Activated T-cell treated with anti-CD3 and anti-CD28 coated beads, Interleukin-2, amount 50 U/mL, for 72 hours (primary cell): Measurements from ENCODE around the gene SLC25A34. TPM values are rescaled to one million over a fixed set of nuclear protein-coding genes. Genes with fewer than 3 reads are reported as not detected.

ENCODE experiments used
- ATAC-seq, 2 donors: fragments of 150-1000 bp; cut with Tn5 transposase; replicated peaks in 1 of 2; 2 replicates each; pipeline ENCODE4 v1.10.0; 2021; ENCODE audit warnings: moderate library complexity in 2 of 2, mild to moderate bottlenecking in 1 of 2
- DNase-seq, 2 donors: peaks; one replicate each; pipeline ENCODE4 v3.0.0; 2021 to 2022; ENCODE audit warnings: mixed read lengths in 1 of 2
- H3K27ac Mint-ChIP-seq: one replicate; pipeline ENCODE4 v1.8.0; 2022; ENCODE audit warnings: mild to moderate bottlenecking, moderate library complexity, mixed read lengths
- H3K27me3 Mint-ChIP-seq: one replicate; pipeline ENCODE4 v1.8.0; 2022; ENCODE audit warnings: low read depth, mixed read lengths
- H3K36me3 Mint-ChIP-seq, 2 donors: one replicate each; pipeline ENCODE4 v1.8.0; 2022; ENCODE audit warnings: mixed read lengths in 2 of 2, mild to moderate bottlenecking in 1 of 2; ENCODE audit not compliant: insufficient read depth in 2 of 2
- H3K4me1 Mint-ChIP-seq: one replicate; pipeline ENCODE4 v1.8.0; 2022; ENCODE audit warnings: low read depth, mixed read lengths
- H3K4me3 Mint-ChIP-seq, 2 donors: one replicate each; pipeline ENCODE4 v1.8.0; 2022; ENCODE audit warnings: mild to moderate bottlenecking in 2 of 2, mixed read lengths in 2 of 2, moderate library complexity in 2 of 2
- H3K9me3 Mint-ChIP-seq, 2 donors: one replicate each; pipeline ENCODE4 v1.8.0; 2022; ENCODE audit warnings: mixed read lengths in 2 of 2
- total RNA-seq, 2 donors: library from RNA; stranded (reverse); gene quantifications; one replicate each; pipeline ENCODE4 v1.2.3, GENCODE V29; 2022

SLC25A34 gene
- total RNA-seq, 2 donors from 2014 or later, result 2.5 to 3.0 TPM

- no peak overlapping the region for H3K27ac Mint-ChIP-seq
- no peak for ATAC-seq
These were observed 31.9 kb downstream of the SLC25A34 start for GRCh38 chr1:15767941-15768340.

GRCh38 chr1:15768388-15768787, 32.3 kb downstream of the SLC25A34 start:
- Mint-ChIP-seq H3K4me3 (no peak overlapping the region), H3K27me3 (peaks cover 11% of the 10 kb centered on the region), H3K36me3 (no peaks in the 10 kb centered on the region), H3K9me3 (no peaks in the 10 kb centered on the region), H3K4me1 (no peaks in the 10 kb centered on the region), H3K27ac (no peak overlapping the region)
- DNase-seq (no peak), ATAC-seq (no peak)

More at GRCh38 chr1:15767941-15768340, 31.9 kb downstream of the SLC25A34 start:
- Mint-ChIP-seq H3K9me3 (no peaks in the 10 kb centered on the region), H3K36me3 (no peaks in the 10 kb centered on the region), H3K4me3 (no peak overlapping the region), H3K4me1 (no peaks in the 10 kb centered on the region), H3K27me3 (peaks cover 11% of the 10 kb centered on the region)
- no peak for DNase-seq

- no peak for ATAC-seq
- Mint-ChIP-seq H3K36me3 (no peaks in the 10 kb centered on the region), H3K4me3 (no peak overlapping the region), H3K4me1 (no peaks in the 10 kb centered on the region), H3K27ac (no peak overlapping the region), H3K27me3 (peaks cover 11% of the 10 kb centered on the region), H3K9me3 (no peaks in the 10 kb centered on the region)
- DNase-seq, result no peak
These were observed 34.4 kb downstream of the SLC25A34 start for GRCh38 chr1:15770313-15770962.

- Mint-ChIP-seq H3K4me1 (no peaks in the 10 kb centered on the region), H3K27me3 (peaks cover 11% of the 10 kb centered on the region), H3K36me3 (no peaks in the 10 kb centered on the region), H3K27ac (no peak overlapping the region), H3K4me3 (no peak overlapping the region), H3K9me3 (no peaks in the 10 kb centered on the region)
- ATAC-seq (no peak), DNase-seq (no peak)
These were observed 35.9 kb downstream of the SLC25A34 start for GRCh38 chr1:15771836-15772515.

GRCh38 chr1:15775706-15776105, 39.6 kb downstream of the SLC25A34 start:
- H3K36me3 Mint-ChIP-seq, result no peaks in the 10 kb centered on the region

GRCh38 chr1:15777909-15778707, 42.0 kb downstream of the SLC25A34 start:
- no peaks in the 10 kb centered on the region for H3K36me3 Mint-ChIP-seq
- no peaks in the 10 kb centered on the region for H3K9me3 Mint-ChIP-seq
- DNase-seq, result no peak
- H3K27ac Mint-ChIP-seq, result no peak overlapping the region
- H3K4me1 Mint-ChIP-seq, result no peaks in the 10 kb centered on the region
- ATAC-seq, result no peak
- H3K27me3 Mint-ChIP-seq, result no peaks in the 10 kb centered on the region
- H3K4me3 Mint-ChIP-seq, result no peak overlapping the region

More at GRCh38 chr1:15775706-15776105, 39.6 kb downstream of the SLC25A34 start:
- Mint-ChIP-seq H3K4me3 (no peak overlapping the region), H3K9me3 (no peaks in the 10 kb centered on the region), H3K27ac (no peak overlapping the region), H3K27me3 (peaks cover 6% of the 10 kb centered on the region), H3K4me1 (no peaks in the 10 kb centered on the region)
- no peak for ATAC-seq
- no peak for DNase-seq

- Mint-ChIP-seq H3K36me3 (no peaks in the 10 kb centered on the region), H3K27me3 (peaks cover 3% of the 10 kb centered on the region), H3K9me3 (no peaks in the 10 kb centered on the region), H3K4me3 (no peak overlapping the region), H3K4me1 (peaks cover 4% of the 10 kb centered on the region), H3K27ac (no peak overlapping the region)
- DNase-seq (no peak), ATAC-seq (no peak)
These were observed 49.6 kb downstream of the SLC25A34 start for GRCh38 chr1:15785683-15786082.

GRCh38 chr1:15786581-15786980, 50.5 kb downstream of the SLC25A34 start:
- ATAC-seq (no peak), DNase-seq (no peak)
- H3K4me3 Mint-ChIP-seq, result no peak overlapping the region
- no peaks in the 10 kb centered on the region for H3K36me3 Mint-ChIP-seq
- H3K9me3 Mint-ChIP-seq, result no peaks in the 10 kb centered on the region
- H3K27me3 Mint-ChIP-seq, result peaks cover 6% of the 10 kb centered on the region
- peaks cover 4% of the 10 kb centered on the region for H3K4me1 Mint-ChIP-seq
- H3K27ac Mint-ChIP-seq, result no peak overlapping the region

- ATAC-seq (no peak), DNase-seq (no peak)
- no peak overlapping the region for H3K4me3 Mint-ChIP-seq
- no peaks in the 10 kb centered on the region for H3K36me3 Mint-ChIP-seq
- H3K27me3 Mint-ChIP-seq, result peaks cover 6% of the 10 kb centered on the region
- H3K4me1 Mint-ChIP-seq, result peaks cover 9% of the 10 kb centered on the region
- H3K9me3 Mint-ChIP-seq, result no peaks in the 10 kb centered on the region
- no peak overlapping the region for H3K27ac Mint-ChIP-seq
These were observed 52.7 kb downstream of the SLC25A34 start for GRCh38 chr1:15788624-15789301.

Other genes with a start within 250 kb of the SLC25A34 start
- gene CASP9, start 212.0 kb upstream of the SLC25A34 start, total RNA-seq, result 10 to 100 TPM; 13.4 to 16.3 TPM
- gene DNAJC16, start 209.4 kb upstream of the SLC25A34 start, total RNA-seq, result 10 to 100 TPM; 14.3 to 17.5 TPM
- 1 to 10 TPM; 7.8 to 8.5 TPM for gene AGMAT, start 151.2 kb upstream of the SLC25A34 start, total RNA-seq
- 10 to 100 TPM; 30.6 to 34.3 TPM for gene DDI2, start 118.8 kb upstream of the SLC25A34 start, total RNA-seq
- gene PLEKHM2, start 51.9 kb upstream of the SLC25A34 start, total RNA-seq, result 10 to 100 TPM; 79.7 to 82.7 TPM
- under 1 TPM in 1 of 2 donors, not detected in 1; 0.49 TPM for gene TMEM82, start 6.2 kb downstream of the SLC25A34 start, total RNA-seq
- not detected for gene FBLIM1, start 22.5 kb downstream of the SLC25A34 start, total RNA-seq
- gene UQCRHL, start 71.4 kb downstream of the SLC25A34 start, total RNA-seq, result 1 to 10 TPM; 2.2 to 2.9 TPM
- gene SPEN, start 111.4 kb downstream of the SLC25A34 start, total RNA-seq, result 10 to 100 TPM; 53.5 to 56.9 TPM
- 10 to 100 TPM; 76.0 to 84.1 TPM for gene ZBTB17, start 239.8 kb downstream of the SLC25A34 start, total RNA-seq